Endodermal cell (in vitro differentiated cells): ENCODE data around the gene PXT1. TPM values are rescaled to one million over a fixed set of nuclear protein-coding genes. Genes with fewer than 3 reads are reported as not detected.

Experiments used
- DNase-seq: peaks from one replicate; pipeline ENCODE4 v3.0.0-alpha.2; 2017
- H3K27ac ChIP-seq: 2 replicates; pipeline ENCODE4 v1.5.1; 2013; ENCODE audit warnings: mild to moderate bottlenecking, low read depth, low read length, moderate library complexity
- H3K27me3 ChIP-seq: 2 replicates; pipeline ENCODE4 v1.6.1; 2013; ENCODE audit warnings: mild to moderate bottlenecking, low read length, moderate library complexity; ENCODE audit not compliant: insufficient read depth, control insufficient read depth, poor library complexity, severe bottlenecking
- H3K36me3 ChIP-seq: 2 replicates; pipeline ENCODE4 v1.7.0; 2013; ENCODE audit warnings: mild to moderate bottlenecking, low read length, moderate library complexity; ENCODE audit not compliant: control insufficient read depth, insufficient read depth
- H3K4me1 ChIP-seq: one replicate; pipeline ENCODE4 v1.7.0; 2013; ENCODE audit warnings: low read length; ENCODE audit not compliant: control insufficient read depth, insufficient read depth
- H3K4me3 ChIP-seq: 2 replicates; pipeline ENCODE4 v1.5.1; 2013; ENCODE audit warnings: mild to moderate bottlenecking, low read length, moderate library complexity
- H3K9ac ChIP-seq: 2 replicates; pipeline ENCODE4 v1.6.1; 2013; ENCODE audit warnings: mild to moderate bottlenecking, low read length, moderate library complexity; ENCODE audit not compliant: poor library complexity, severe bottlenecking; ENCODE audit errors: extremely low read depth
- H3K9me3 ChIP-seq: 2 replicates; pipeline ENCODE4 v1.6.1; 2013; ENCODE audit warnings: mild to moderate bottlenecking, low read length, moderate library complexity; ENCODE audit not compliant: control insufficient read depth
- H3K27ac Mint-ChIP-seq: 2 replicates; pipeline ENCODE4 v1.8.0; 2020; ENCODE audit warnings: mixed read lengths
- H3K27me3 Mint-ChIP-seq: 2 replicates; pipeline ENCODE4 v1.8.0; 2021; ENCODE audit warnings: mild to moderate bottlenecking, mixed read lengths; ENCODE audit not compliant: insufficient read depth
- H3K36me3 Mint-ChIP-seq: 2 replicates; pipeline ENCODE4 v1.8.0; 2020; ENCODE audit warnings: low read depth, mixed read lengths
- H3K4me1 Mint-ChIP-seq: 2 replicates; pipeline ENCODE4 v1.8.0; 2020; ENCODE audit warnings: mixed read lengths
- H3K4me3 Mint-ChIP-seq: 2 replicates; pipeline ENCODE4 v1.8.0; 2020; ENCODE audit warnings: mild to moderate bottlenecking, moderate library complexity, mixed read lengths
- H3K9me3 Mint-ChIP-seq: 2 replicates; pipeline ENCODE4 v1.8.0; 2020; ENCODE audit warnings: mild to moderate bottlenecking, mixed read lengths
- WGBS, 2 experiments: methylation state at CpG; one replicate each; pipeline versions ENCODE4 v1.1.5 to v1.1.7; 2013; ENCODE audit warnings: missing lambda C conversion rate in 2 of 2, mixed read lengths in 1 of 2; ENCODE audit not compliant: insufficient coverage in 1 of 2, insufficient read length in 1 of 2; 5-methylcytosine and 5-hydroxymethylcytosine counted together
- total RNA-seq, 2 donors: library from RNA; stranded (reverse); fragmentation: NEBNext Ultra II Directional in 1 of 2; extraction: Animal tissue kit (Norgen Biotek cat#: 25700) in 1 of 2; gene quantifications; 2 replicates in 1 of 2; 3 replicates in 1 of 2; pipeline ENCODE4 v1.2.1, GENCODE V29; 2021
- TF ChIP-seq, protein P1 (sequence below): fragments of 200-600 bp; sonication (generic); conservative IDR thresholded peaks from 2 replicates; pipeline ENCODE4 v1.5.0; 2021; ENCODE audit warnings: antibody characterized with exemption, mild to moderate bottlenecking

The PXT1 gene
- total RNA-seq, 2 donors from 2014 or later = 0.15 TPM; not detected in 1

DNA sequence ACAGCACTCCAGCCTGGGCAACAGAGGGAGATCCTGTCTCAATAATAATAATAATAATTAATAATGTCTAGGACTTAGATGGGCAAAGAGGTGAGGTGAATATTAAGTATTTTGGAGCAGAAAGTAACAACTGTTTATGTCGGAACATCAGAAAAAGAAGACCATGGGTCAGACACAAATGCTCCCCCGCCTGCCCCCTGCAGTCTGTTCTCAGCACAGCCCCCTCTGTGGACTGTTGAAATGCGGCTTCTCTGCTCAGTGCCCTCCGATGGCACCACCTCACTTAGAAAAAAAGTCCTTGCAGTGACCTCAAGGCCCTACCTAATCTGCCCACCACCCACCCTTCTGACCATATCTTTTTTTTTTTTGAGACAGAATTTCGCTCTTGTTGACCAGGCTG is 50.0 kb downstream of the PXT1 start:
- H3K9me3 Mint-ChIP-seq = peaks cover 3% of the 10 kb centered on the region
- peaks cover 36% of the 10 kb centered on the region for H3K27me3 Mint-ChIP-seq

DNA sequence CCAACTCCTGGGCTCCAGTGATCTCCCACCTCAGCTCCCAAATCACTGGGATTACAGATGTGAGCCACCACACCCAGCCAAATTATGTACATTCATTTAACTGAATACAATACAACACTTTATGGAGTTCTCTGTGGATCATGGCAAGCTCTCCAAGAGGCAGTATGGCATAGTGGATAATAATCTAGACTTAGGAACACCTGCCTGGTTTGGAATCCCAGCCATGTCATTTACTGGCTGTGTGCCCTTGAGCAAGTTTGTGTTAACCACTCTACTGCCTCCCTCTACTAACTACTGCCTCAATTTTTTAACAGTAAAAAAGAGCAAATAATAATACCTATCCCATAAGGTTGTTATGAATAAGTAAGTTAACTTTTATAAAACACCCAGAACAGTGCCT is 53.3 kb downstream of the PXT1 start:
- Mint-ChIP-seq H3K9me3 (peaks cover 3% of the 10 kb centered on the region), H3K4me3 (no peak overlapping the region), H3K27me3 (peaks cover 59% of the 10 kb centered on the region), H3K4me1 (peaks cover 20% of the 10 kb centered on the region), H3K27ac (no peak overlapping the region), H3K36me3 (peaks cover 2% of the 10 kb centered on the region)
- no peaks in the 10 kb centered on the region for H3K36me3 ChIP-seq
- no peaks in the 10 kb centered on the region for H3K4me1 ChIP-seq
- DNase-seq = no peak
- no peaks in the 10 kb centered on the region for H3K9me3 ChIP-seq
- no peak overlapping the region for H3K9ac ChIP-seq
- TF ChIP-seq, protein P1, sequence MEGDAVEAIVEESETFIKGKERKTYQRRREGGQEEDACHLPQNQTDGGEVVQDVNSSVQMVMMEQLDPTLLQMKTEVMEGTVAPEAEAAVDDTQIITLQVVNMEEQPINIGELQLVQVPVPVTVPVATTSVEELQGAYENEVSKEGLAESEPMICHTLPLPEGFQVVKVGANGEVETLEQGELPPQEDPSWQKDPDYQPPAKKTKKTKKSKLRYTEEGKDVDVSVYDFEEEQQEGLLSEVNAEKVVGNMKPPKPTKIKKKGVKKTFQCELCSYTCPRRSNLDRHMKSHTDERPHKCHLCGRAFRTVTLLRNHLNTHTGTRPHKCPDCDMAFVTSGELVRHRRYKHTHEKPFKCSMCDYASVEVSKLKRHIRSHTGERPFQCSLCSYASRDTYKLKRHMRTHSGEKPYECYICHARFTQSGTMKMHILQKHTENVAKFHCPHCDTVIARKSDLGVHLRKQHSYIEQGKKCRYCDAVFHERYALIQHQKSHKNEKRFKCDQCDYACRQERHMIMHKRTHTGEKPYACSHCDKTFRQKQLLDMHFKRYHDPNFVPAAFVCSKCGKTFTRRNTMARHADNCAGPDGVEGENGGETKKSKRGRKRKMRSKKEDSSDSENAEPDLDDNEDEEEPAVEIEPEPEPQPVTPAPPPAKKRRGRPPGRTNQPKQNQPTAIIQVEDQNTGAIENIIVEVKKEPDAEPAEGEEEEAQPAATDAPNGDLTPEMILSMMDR = no peak
- H3K4me3 ChIP-seq = no peak overlapping the region
- no peak overlapping the region for H3K27ac ChIP-seq
- peaks cover 55% of the 10 kb centered on the region for H3K27me3 ChIP-seq

More for the DNA sequence above, 50.0 kb downstream of the PXT1 start:
- H3K4me1 ChIP-seq = peaks cover 4% of the 10 kb centered on the region
- 88 to 100% methylated on average over 1 to 5 of the region's 5 CpGs for WGBS, 2 experiments
- H3K27me3 ChIP-seq = peaks cover 36% of the 10 kb centered on the region
- H3K9me3 ChIP-seq = no peaks in the 10 kb centered on the region
- H3K9ac ChIP-seq = no peak overlapping the region
- H3K36me3 ChIP-seq = no peaks in the 10 kb centered on the region
- Mint-ChIP-seq H3K36me3 (peaks cover 2% of the 10 kb centered on the region), H3K4me3 (no peak overlapping the region), H3K27ac (no peak overlapping the region), H3K4me1 (peaks cover 2% of the 10 kb centered on the region)
- TF ChIP-seq, protein P1 = peak; percentile 63
- H3K4me3 ChIP-seq = no peak overlapping the region
- no peak overlapping the region for H3K27ac ChIP-seq
- peak; percentile 60 for DNase-seq

DNA sequence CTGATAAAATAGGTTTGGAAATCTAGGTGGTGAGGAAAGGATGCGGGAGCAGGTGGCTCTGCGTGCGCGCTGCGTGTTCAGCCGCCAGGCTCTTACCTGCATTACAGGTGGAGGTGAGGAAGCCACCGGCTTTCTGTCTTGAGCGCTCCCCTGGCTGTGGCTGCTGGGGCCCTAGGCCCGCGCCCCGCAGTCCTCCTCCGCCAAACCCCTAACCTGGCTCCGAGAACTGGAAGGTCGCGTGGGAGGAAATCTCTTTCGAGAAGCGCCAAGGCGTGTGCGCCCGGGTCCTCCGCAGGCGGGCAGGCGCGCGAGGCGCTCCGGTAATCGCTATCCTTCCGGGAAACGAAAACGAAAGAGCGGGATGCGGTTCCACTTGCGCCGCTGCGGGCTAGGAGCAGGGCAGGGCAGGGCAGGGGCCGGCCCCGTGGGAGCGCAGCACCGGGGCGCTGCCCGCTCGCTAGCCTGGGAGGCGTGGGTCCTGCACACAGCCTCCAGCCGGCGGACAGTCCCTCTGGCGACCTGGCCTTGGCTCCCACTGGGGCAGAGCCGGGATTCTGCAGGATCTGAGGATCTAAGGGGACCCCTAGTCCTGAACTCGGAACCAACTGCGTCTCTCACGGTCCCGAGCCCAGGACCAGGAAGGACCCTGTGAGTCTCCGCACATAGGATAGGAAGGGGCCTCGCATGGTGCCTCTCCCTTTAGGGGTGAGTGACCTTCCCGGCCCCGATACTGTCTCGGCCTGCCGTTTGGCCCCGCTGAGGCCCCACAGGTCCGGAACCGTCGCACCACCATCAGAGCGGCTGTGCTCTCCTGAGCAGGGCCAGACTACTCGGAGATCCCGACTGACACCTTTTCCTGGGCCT is 55.0 kb downstream of the PXT1 start, which contains the start of gene ETV7:
ETV7 (minus strand) TSS at position 230 of the 864 bp plus-strand sequence; CDS start at position 102, 128 bp downstream.
- Histone ChIP-seq H3K27me3 (peaks cover 55% of the 10 kb centered on the region), H3K4me3 (peak within 1 kb of the TSS; percentile 79), H3K9me3 (no peaks in the 10 kb centered on the region), H3K36me3 (no peaks in the 10 kb centered on the region), H3K9ac (peak within 1 kb of the TSS; percentile 24), H3K27ac (no peak within 1 kb of the TSS), H3K4me1 (peaks cover 5% of the 10 kb centered on the region)
- Mint-ChIP-seq H3K4me1 (peaks cover 36% of the 10 kb centered on the region), H3K27me3 (peaks cover 55% of the 10 kb centered on the region), H3K9me3 (no peaks in the 10 kb centered on the region), H3K4me3 (peak within 1 kb of the TSS; percentile 59), H3K27ac (no peak within 1 kb of the TSS), H3K36me3 (no peaks in the 10 kb centered on the region)
- WGBS, 2 experiments = 12 to 16% methylated on average over 25 to 63 of the region's 65 CpGs
- TF ChIP-seq, protein P1 = no peak
- DNase-seq = peak; percentile 73
